Suprapubic skin (tissue), 4 donors: ENCODE results near the gene SCLT1. TPM values are rescaled to one million over a fixed set of nuclear protein-coding genes. Genes with fewer than 3 reads are reported as not detected.
"Not testable (repeated sequence)": the region's sequence is repeated elsewhere in the genome, so short reads cannot be mapped to it uniquely, and the experiment has no call there.

Source experiments
- DNase-seq, 2 donors: peaks; one replicate each; pipeline ENCODE4 v3.0.0-alpha.2; 2019; ENCODE audit warnings: low spot score in 2 of 2
- H3K27ac ChIP-seq: fragments of 200-600 bp; sonication (generic); one replicate; pipeline ENCODE4 v1.5.1; 2019
- H3K27me3 ChIP-seq: fragments of 200-600 bp; sonication (generic); one replicate; pipeline ENCODE4 v1.5.1; 2019
- H3K36me3 ChIP-seq: fragments of 200-600 bp; sonication (generic); one replicate; pipeline ENCODE4 v1.5.1; 2019
- H3K4me1 ChIP-seq: fragments of 200-600 bp; sonication (generic); one replicate; pipeline ENCODE4 v1.5.1; 2019
- H3K4me3 ChIP-seq: fragments of 200-600 bp; sonication (generic); one replicate; pipeline ENCODE4 v1.5.1; 2019; ENCODE audit warnings: mild to moderate bottlenecking
- H3K9me3 ChIP-seq: fragments of 200-600 bp; sonication (generic); one replicate; pipeline ENCODE4 v1.5.1; 2019
- EP300 ChIP-seq: sonication (generic); formaldehyde crosslinking; IDR thresholded peaks from one replicate; pipeline ENCODE4 v1.6.1; 2017; ENCODE audit warnings: antibody characterized with exemption
- POLR2A ChIP-seq, 2 donors: fragments of 450-650 bp; IDR thresholded peaks; one replicate each; pipeline ENCODE4 v1.6.1; 2017; ENCODE audit warnings: antibody characterized with exemption in 2 of 2, mild to moderate bottlenecking in 2 of 2, moderate library complexity in 2 of 2
- POLR2AphosphoS5 ChIP-seq, 3 donors: sonication (generic); formaldehyde crosslinking; IDR thresholded peaks; one replicate each; pipeline ENCODE4 v1.6.1; 2017; ENCODE audit warnings: antibody characterized with exemption in 3 of 3
- WGBS: methylation state at CpG from one replicate; pipeline ENCODE4 v1.1.5; 2018; 5-methylcytosine and 5-hydroxymethylcytosine counted together
- total RNA-seq, 4 donors: library from RNA; depleted of rRNA; stranded (reverse); fragments of >200 nt; gene quantifications; one replicate each; pipeline ENCODE4 v1.1.0, GENCODE V29; 2016
- TF ChIP-seq, protein P1 (sequence below), 2 donors: fragments of 200-600 bp in 1 of 2; fragments of 450-650 bp in 1 of 2; sonication (generic) in 1 of 2; IDR thresholded peaks; one replicate each; pipeline ENCODE4 v1.5.1; 2016 to 2019; ENCODE audit warnings: antibody characterized with exemption in 2 of 2, mild to moderate bottlenecking in 1 of 2, moderate library complexity in 1 of 2

Gene SCLT1
- total RNA-seq, 4 donors from 2014 or later = 7.6 to 17.2 (median 9.6) TPM

GRCh38 chr4:129129143-129129542, 35.8 kb upstream of the SCLT1 start:
- Histone ChIP-seq H3K4me3 (no peak overlapping the region), H3K27ac (no peak overlapping the region), H3K4me1 (no peaks in the 10 kb centered on the region), H3K9me3 (peaks cover 5% of the 10 kb centered on the region), H3K27me3 (no peaks in the 10 kb centered on the region), H3K36me3 (no peaks in the 10 kb centered on the region)
- 71% methylated on average over 2 of the region's 2 CpGs for WGBS
- DNase-seq = no peak
- no peak for TF ChIP-seq POLR2AphosphoS5 (IDR thresholded peaks at IDR 0.05)
- TF ChIP-seq POLR2A (IDR thresholded peaks at IDR 0.05) = no peak
- TF ChIP-seq, protein P1, sequence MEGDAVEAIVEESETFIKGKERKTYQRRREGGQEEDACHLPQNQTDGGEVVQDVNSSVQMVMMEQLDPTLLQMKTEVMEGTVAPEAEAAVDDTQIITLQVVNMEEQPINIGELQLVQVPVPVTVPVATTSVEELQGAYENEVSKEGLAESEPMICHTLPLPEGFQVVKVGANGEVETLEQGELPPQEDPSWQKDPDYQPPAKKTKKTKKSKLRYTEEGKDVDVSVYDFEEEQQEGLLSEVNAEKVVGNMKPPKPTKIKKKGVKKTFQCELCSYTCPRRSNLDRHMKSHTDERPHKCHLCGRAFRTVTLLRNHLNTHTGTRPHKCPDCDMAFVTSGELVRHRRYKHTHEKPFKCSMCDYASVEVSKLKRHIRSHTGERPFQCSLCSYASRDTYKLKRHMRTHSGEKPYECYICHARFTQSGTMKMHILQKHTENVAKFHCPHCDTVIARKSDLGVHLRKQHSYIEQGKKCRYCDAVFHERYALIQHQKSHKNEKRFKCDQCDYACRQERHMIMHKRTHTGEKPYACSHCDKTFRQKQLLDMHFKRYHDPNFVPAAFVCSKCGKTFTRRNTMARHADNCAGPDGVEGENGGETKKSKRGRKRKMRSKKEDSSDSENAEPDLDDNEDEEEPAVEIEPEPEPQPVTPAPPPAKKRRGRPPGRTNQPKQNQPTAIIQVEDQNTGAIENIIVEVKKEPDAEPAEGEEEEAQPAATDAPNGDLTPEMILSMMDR (IDR thresholded peaks at IDR 0.05) = no peak
- no peak for TF ChIP-seq EP300

DNA sequence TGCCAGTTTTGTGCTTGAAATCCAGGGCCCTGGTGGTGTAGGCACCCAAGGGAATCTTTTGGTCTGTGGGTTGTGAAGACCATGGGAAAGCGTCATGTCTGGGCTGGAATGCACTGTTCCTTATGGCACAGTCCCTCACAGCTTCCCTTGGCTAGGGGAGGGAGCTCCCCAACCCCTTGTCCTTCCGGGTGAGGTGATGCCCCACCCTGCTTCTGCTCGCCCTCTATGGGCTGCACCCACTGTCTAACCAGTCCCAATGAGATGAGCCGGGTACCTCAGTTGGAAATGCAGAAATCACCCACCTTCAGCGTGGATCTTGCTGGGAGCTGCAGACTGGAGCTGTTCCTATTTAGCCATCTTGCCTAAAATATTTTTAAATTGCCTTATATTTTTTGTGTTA, 33.3 kb upstream of the SCLT1 start:
- not testable (repeated sequence) for H3K27ac ChIP-seq, DNase-seq, H3K4me1 ChIP-seq, H3K4me3 ChIP-seq, H3K36me3 ChIP-seq, H3K9me3 ChIP-seq, H3K27me3 ChIP-seq
- 89% methylated on average over 5 of the region's 5 CpGs for WGBS

DNA sequence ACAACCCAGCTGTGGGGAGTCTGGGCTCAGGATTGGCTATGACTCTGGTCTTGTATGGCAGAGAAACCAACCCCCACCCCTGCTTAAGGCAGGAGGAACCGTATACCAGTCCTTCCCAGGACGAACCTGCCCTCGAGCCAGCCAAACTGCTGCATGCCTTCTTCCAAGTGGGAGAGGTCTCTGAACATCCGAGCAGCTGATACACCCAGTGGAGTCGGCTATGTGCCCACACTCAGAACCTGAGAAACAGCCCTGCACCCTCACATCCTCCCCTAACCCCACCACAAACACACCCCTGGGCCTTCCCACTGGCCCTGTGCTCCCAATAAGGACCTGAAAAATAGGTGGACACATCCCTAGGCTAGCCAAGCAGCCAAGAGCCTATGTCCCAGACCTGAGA, 24.4 kb upstream of the SCLT1 start:
- TF ChIP-seq EP300 = no peak
- no peak for TF ChIP-seq POLR2AphosphoS5 (IDR thresholded peaks at IDR 0.05)
- TF ChIP-seq, protein P1 (IDR thresholded peaks at IDR 0.05) = no peak
- TF ChIP-seq POLR2A (IDR thresholded peaks at IDR 0.05) = no peak
- H3K27ac ChIP-seq = no peak overlapping the region

DNA sequence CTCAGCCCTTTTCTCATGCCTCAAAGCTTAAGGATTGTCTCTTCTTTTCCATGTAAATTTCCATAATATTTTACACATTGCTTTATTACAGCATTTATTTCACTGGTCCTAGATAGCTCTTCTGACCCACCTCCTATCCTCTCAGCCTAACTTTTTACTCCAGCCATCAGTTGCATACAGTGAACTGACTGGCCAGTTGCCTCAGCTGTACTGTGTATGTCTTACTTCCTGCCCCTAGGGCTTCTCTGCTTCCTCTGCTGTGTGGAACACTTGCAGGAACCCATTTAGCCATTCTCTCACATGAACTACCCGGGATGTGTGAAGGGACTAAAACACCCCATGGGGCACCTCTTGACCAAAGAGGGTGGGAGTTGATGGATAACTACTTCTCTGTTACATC, 20.6 kb upstream of the SCLT1 start:
- 67% methylated on average over 1 of the region's 1 CpG for WGBS

More for the DNA sequence above, 24.4 kb upstream of the SCLT1 start:
- no peaks in the 10 kb centered on the region for H3K27me3 ChIP-seq
- WGBS = 79% methylated on average over 5 of the region's 5 CpGs
- no peaks in the 10 kb centered on the region for H3K36me3 ChIP-seq
- H3K4me1 ChIP-seq = no peaks in the 10 kb centered on the region
- no peak overlapping the region for H3K4me3 ChIP-seq
- no peak for DNase-seq
- H3K9me3 ChIP-seq = no peaks in the 10 kb centered on the region

DNA sequence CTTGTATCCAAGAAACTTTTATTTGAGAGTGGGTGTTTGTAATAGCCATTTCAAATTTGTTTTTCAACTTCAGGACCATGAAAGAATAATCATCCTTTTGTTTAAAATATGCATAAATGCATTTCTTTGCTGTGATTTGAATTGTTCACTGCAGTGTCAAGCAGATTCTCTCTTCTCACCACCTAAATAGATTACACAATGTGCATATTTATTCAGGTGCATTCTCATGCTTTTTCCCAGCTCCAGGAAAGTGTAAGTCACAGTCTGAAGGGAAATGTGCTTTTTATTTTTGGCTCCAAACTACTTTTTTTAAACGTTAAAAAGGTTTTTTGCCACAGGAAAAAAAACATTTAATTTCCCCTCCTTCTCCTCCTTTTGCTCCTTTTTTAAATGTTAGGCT, 20.1 kb upstream of the SCLT1 start:
- no peak for DNase-seq
- 18% methylated on average over 1 of the region's 1 CpG for WGBS
- H3K4me1 ChIP-seq = no peaks in the 10 kb centered on the region

More for the DNA sequence above, 20.6 kb upstream of the SCLT1 start:
- Histone ChIP-seq H3K4me3 (no peak overlapping the region), H3K4me1 (no peaks in the 10 kb centered on the region), H3K27me3 (no peaks in the 10 kb centered on the region), H3K27ac (no peak overlapping the region), H3K36me3 (peaks cover 17% of the 10 kb centered on the region), H3K9me3 (no peaks in the 10 kb centered on the region)
- no peak for TF ChIP-seq EP300
- DNase-seq = no peak

DNA sequence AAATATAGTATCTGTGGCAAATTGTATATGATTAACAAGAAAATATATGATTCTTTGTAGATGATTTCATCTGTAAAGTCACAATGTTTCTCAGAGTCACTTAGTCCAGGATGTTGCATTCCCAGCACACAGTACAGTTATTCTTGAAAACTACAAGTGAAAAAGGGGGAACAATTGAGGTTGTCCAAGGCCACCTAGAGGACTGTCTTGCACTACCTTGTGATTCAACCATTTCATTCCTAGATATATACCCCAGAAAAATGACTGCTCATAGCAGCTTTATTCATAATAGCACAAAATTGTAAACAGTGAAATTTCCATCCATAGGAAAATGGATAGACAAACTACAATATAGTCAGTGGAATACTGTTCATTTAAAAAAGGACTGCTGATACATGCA, 18.6 kb upstream of the SCLT1 start:
- DNase-seq = no peak
- Histone ChIP-seq H3K27me3 (no peaks in the 10 kb centered on the region), H3K36me3 (peaks cover 22% of the 10 kb centered on the region), H3K4me3 (no peak overlapping the region), H3K9me3 (no peaks in the 10 kb centered on the region), H3K4me1 (no peaks in the 10 kb centered on the region), H3K27ac (no peak overlapping the region)
- TF ChIP-seq, protein P1 (IDR thresholded peaks at IDR 0.05) = no peak
- TF ChIP-seq POLR2AphosphoS5 (IDR thresholded peaks at IDR 0.05) (no peak), POLR2A (IDR thresholded peaks at IDR 0.05) (no peak), EP300 (no peak)

More for the DNA sequence above, 20.1 kb upstream of the SCLT1 start:
- Histone ChIP-seq H3K27me3 (no peaks in the 10 kb centered on the region), H3K4me3 (no peak overlapping the region), H3K9me3 (no peaks in the 10 kb centered on the region), H3K36me3 (peaks cover 22% of the 10 kb centered on the region), H3K27ac (no peak overlapping the region)
- no peak for TF ChIP-seq EP300
- no peak for TF ChIP-seq POLR2A (IDR thresholded peaks at IDR 0.05)
- TF ChIP-seq, protein P1 (IDR thresholded peaks at IDR 0.05) = no peak
- no peak for TF ChIP-seq POLR2AphosphoS5 (IDR thresholded peaks at IDR 0.05)
